GM12878 (cell line): Measurements from ENCODE around the gene ABI3. TPM values are rescaled to one million over a fixed set of nuclear protein-coding genes. Genes with fewer than 3 reads are reported as not detected.

Source experiments
- BRCA1 ChIP-seq: IDR thresholded peaks from 2 replicates; pipeline ENCODE4 v1.6.1; 2011; ENCODE audit warnings: low read depth, low read length, improper control_type of control experiment
- ESRRA ChIP-seq: IDR thresholded peaks from 2 replicates; pipeline ENCODE4 v1.6.1; 2012; ENCODE audit warnings: mild to moderate bottlenecking, low read length, improper control_type of control experiment
- HDGF ChIP-seq: fragments of 450-650 bp; IDR thresholded peaks from 2 replicates; pipeline ENCODE4 v1.6.1; 2016; ENCODE audit warnings: antibody characterized with exemption
- MEF2A ChIP-seq: IDR thresholded peaks from 2 replicates; pipeline ENCODE4 v1.6.1; 2011; ENCODE audit warnings: low read depth, mild to moderate bottlenecking, low read length, moderate library complexity; ENCODE audit not compliant: insufficient read depth
- MEF2B ChIP-seq: fragments of 450-650 bp; IDR thresholded peaks from 2 replicates; pipeline ENCODE4 v1.6.1; 2018; ENCODE audit warnings: mild to moderate bottlenecking, moderate library complexity; ENCODE audit not compliant: partially characterized antibody, poor library complexity, severe bottlenecking
- MTA3 ChIP-seq: IDR thresholded peaks from 2 replicates; pipeline ENCODE4 v1.6.1; 2012; ENCODE audit warnings: low read length, inconsistent platforms, borderline replicate concordance
- MYB ChIP-seq: fragments of 150-350 bp; IDR thresholded peaks from 2 replicates; pipeline ENCODE4 v1.6.1; 2014; ENCODE audit warnings: mild to moderate bottlenecking, low read depth, low read length, borderline replicate concordance
- NFYA ChIP-seq: IDR thresholded peaks from 2 replicates; pipeline ENCODE4 v1.6.1; 2011; ENCODE audit warnings: low read depth, mild to moderate bottlenecking, low read length, improper control_type of control experiment, borderline replicate concordance
- NR2C1 ChIP-seq: fragments of 450-650 bp; IDR thresholded peaks from 2 replicates; pipeline ENCODE4 v1.6.1; 2017; ENCODE audit warnings: antibody characterized with exemption, mild to moderate bottlenecking, moderate library complexity
- RELA ChIP-seq: fragments of 450-650 bp; IDR thresholded peaks from 2 replicates; pipeline ENCODE4 v1.8.0; 2014; ENCODE audit warnings: borderline replicate concordance; ENCODE audit not compliant: partially characterized antibody
- SMC3 ChIP-seq: IDR thresholded peaks from 2 replicates; pipeline ENCODE4 v1.6.1; 2011; ENCODE audit warnings: low read length, improper control_type of control experiment, borderline replicate concordance
- SREBF1 ChIP-seq: IDR thresholded peaks from 2 replicates; pipeline ENCODE4 v1.6.1; 2012; ENCODE audit warnings: mild to moderate bottlenecking, low read length
- ZNF207 ChIP-seq: fragments of 450-650 bp; IDR thresholded peaks from 2 replicates; pipeline ENCODE4 v1.6.1; 2014; ENCODE audit warnings: antibody characterized with exemption, mild to moderate bottlenecking, borderline replicate concordance
- ZNF217 ChIP-seq: fragments of 450-650 bp; IDR thresholded peaks from 2 replicates; pipeline ENCODE4 v1.6.1; 2017; ENCODE audit warnings: antibody characterized with exemption, mild to moderate bottlenecking
- ZNF384 ChIP-seq: IDR thresholded peaks from 2 replicates; pipeline ENCODE4 v1.6.1; 2012; ENCODE audit warnings: low read depth, mild to moderate bottlenecking, low read length, improper control_type of control experiment, borderline replicate concordance
- polyA plus RNA-seq, 11 experiments: library from polyadenylated mRNA; depleted of rRNA in 4 of 11; unstranded in 6 of 11; stranded (reverse) in 5 of 11; fragments of >200 nt; fragmentation: Nextera tagmentation in 4 of 11; fragmentation: Illumina TruSeq in 1 of 11; extraction: Ambion mirVana in 4 of 11; extraction: Trizol in 1 of 11; gene quantifications; 1 replicate in 1 of 11; 2 replicates in 10 of 11; pipeline versions ENCODE4 v1.2.1 to v1.2.3, GENCODE V29; 2011 to 2016; ENCODE audit warnings: inconsistent platforms in 2 of 11, missing spikeins in 2 of 11, low read depth in 1 of 11
- total RNA-seq, 4 experiments: library from RNA; depleted of rRNA in 3 of 4; stranded (reverse); fragments of >200 nt in 3 of 4; fragmentation: Illumina TruSeq in 1 of 4; extraction: Trizol in 1 of 4; gene quantifications; 2 replicates each; pipeline versions ENCODE4 v1.2.1 to v1.2.3, GENCODE V29; 2013 to 2021
- TF ChIP-seq, protein P1 (sequence below): fragments of 450-650 bp; IDR thresholded peaks from 2 replicates; pipeline ENCODE4 v1.6.1; 2017; ENCODE audit warnings: mild to moderate bottlenecking, low read depth, inconsistent platforms; ENCODE audit not compliant: poor library complexity, severe bottlenecking
- TF ChIP-seq, protein P2 (sequence below): fragments of 450-650 bp; IDR thresholded peaks from 2 replicates; pipeline ENCODE4 v1.6.1; 2016; ENCODE audit warnings: mild to moderate bottlenecking, moderate library complexity, borderline replicate concordance
- TF ChIP-seq, protein P3 (sequence below): IDR thresholded peaks from 2 replicates; pipeline ENCODE4 v1.6.1; 2012; ENCODE audit warnings: low read depth, low read length, improper control_type of control experiment

ABI3 gene
- total and polyA plus RNA-seq, 10 of the 15 experiments (the other 5 are each of a cell fraction or from before 2014, with no cell fraction given): 13.4 to 109 (median 51.1) TPM

DNA sequence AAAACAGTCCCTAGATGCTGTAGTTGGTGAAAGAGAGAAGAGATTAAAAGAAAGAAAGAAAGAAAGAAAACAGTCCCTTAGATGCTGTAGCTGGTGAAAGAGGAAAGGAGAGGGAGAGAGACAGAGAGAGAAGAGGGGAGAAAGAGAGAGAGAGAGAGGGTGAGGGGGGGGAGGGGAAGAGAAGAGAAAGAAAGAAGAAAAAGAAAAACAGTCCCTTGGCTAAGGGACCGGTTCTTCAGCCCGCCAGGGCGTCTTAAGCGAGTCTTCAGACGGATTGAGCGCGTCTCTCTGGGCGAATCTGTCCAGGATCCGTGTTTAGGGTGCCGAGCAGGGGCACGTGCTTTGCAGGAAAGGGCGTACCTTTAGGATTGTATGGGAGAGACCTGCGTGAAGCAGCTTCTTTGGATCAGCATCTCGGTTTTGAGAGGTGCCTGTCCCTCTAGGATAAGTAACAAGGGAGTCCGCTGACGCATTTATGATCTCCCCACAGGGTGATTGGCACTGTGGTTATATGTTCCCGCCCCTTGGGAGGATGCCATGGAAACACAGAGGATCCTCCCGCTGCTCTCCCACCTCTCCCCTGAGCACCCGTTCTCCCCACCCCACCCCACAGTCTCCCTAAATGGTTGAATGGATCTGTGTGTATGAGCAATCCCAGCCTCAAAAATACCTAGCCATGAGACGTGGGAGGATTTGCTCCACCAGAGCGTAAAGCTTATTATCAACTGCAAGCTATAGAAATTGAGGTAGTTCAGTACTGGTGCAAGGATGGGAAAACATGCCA lies 16.8 kb upstream of the ABI3 start (continued):
- TF ChIP-seq, protein P1, sequence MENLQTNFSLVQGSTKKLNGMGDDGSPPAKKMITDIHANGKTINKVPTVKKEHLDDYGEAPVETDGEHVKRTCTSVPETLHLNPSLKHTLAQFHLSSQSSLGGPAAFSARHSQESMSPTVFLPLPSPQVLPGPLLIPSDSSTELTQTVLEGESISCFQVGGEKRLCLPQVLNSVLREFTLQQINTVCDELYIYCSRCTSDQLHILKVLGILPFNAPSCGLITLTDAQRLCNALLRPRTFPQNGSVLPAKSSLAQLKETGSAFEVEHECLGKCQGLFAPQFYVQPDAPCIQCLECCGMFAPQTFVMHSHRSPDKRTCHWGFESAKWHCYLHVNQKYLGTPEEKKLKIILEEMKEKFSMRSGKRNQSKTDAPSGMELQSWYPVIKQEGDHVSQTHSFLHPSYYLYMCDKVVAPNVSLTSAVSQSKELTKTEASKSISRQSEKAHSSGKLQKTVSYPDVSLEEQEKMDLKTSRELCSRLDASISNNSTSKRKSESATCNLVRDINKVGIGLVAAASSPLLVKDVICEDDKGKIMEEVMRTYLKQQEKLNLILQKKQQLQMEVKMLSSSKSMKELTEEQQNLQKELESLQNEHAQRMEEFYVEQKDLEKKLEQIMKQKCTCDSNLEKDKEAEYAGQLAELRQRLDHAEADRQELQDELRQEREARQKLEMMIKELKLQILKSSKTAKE: peak; percentile 66
- peak; percentile 83 for TF ChIP-seq MEF2B
- peak; percentile 71; the same call in 1 of the 2 replicates for TF ChIP-seq MTA3
- TF ChIP-seq, protein P2, sequence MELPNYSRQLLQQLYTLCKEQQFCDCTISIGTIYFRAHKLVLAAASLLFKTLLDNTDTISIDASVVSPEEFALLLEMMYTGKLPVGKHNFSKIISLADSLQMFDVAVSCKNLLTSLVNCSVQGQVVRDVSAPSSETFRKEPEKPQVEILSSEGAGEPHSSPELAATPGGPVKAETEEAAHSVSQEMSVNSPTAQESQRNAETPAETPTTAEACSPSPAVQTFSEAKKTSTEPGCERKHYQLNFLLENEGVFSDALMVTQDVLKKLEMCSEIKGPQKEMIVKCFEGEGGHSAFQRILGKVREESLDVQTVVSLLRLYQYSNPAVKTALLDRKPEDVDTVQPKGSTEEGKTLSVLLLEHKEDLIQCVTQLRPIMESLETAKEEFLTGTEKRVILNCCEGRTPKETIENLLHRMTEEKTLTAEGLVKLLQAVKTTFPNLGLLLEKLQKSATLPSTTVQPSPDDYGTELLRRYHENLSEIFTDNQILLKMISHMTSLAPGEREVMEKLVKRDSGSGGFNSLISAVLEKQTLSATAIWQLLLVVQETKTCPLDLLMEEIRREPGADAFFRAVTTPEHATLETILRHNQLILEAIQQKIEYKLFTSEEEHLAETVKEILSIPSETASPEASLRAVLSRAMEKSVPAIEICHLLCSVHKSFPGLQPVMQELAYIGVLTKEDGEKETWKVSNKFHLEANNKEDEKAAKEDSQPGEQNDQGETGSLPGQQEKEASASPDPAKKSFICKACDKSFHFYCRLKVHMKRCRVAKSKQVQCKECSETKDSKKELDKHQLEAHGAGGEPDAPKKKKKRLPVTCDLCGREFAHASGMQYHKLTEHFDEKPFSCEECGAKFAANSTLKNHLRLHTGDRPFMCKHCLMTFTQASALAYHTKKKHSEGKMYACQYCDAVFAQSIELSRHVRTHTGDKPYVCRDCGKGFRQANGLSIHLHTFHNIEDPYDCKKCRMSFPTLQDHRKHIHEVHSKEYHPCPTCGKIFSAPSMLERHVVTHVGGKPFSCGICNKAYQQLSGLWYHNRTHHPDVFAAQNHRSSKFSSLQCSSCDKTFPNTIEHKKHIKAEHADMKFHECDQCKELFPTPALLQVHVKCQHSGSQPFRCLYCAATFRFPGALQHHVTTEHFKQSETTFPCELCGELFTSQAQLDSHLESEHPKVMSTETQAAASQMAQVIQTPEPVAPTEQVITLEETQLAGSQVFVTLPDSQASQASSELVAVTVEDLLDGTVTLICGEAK: peak; percentile 45; the same call in 1 of the 2 replicates
- no peak for TF ChIP-seq BRCA1
- TF ChIP-seq RELA: no peak
- no peak for TF ChIP-seq MYB
- TF ChIP-seq, protein P3, sequence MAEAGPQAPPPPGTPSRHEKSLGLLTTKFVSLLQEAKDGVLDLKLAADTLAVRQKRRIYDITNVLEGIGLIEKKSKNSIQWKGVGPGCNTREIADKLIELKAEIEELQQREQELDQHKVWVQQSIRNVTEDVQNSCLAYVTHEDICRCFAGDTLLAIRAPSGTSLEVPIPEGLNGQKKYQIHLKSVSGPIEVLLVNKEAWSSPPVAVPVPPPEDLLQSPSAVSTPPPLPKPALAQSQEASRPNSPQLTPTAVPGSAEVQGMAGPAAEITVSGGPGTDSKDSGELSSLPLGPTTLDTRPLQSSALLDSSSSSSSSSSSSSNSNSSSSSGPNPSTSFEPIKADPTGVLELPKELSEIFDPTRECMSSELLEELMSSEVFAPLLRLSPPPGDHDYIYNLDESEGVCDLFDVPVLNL: no peak
- peak; percentile 83 for TF ChIP-seq MEF2A
- TF ChIP-seq SREBF1: no peak
- TF ChIP-seq ZNF217: 0 out of 2 replicates have a peak, but pooled peaks have one; percentile 8
- TF ChIP-seq ESRRA: no peak; the same call in 1 of the 2 replicates
- no peak for TF ChIP-seq ZNF207
- no peak for TF ChIP-seq SMC3
- TF ChIP-seq NFYA: no peak
- TF ChIP-seq ZNF384: 0 out of 2 replicates have a peak, but pooled peaks have one; percentile 47
- TF ChIP-seq HDGF: no peak
- no peak for TF ChIP-seq NR2C1
